ENCODE measurements around the gene KITLG.
"Not testable (repeated sequence)": the region's sequence is repeated elsewhere in the genome, so short reads cannot be mapped to it uniquely, and the experiment has no call there.

Gene KITLG

GRCh38 chr12:88538250-88538649 is 42.0 kb downstream of the KITLG start:
- no peak for DNase-seq

DNA sequence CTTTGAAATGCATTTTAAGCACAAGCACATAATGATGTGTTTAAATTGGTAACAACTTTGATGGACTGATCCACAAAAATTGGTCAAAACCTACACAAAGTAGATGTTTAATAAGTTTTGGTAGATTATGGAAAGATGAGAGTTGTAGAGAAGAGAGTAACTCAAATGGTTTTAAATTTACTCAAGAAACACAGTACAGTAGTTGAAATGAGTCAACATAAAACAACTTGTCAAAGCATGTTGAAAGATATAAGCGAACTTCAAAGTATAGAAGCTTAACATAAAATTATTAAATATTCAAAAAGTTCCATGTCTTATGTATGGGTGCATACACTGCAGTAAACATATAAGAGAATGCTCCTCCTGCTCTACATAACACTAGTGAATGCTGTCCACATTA is 49.4 kb downstream of the KITLG start:
- DNase-seq = no peak

DNA sequence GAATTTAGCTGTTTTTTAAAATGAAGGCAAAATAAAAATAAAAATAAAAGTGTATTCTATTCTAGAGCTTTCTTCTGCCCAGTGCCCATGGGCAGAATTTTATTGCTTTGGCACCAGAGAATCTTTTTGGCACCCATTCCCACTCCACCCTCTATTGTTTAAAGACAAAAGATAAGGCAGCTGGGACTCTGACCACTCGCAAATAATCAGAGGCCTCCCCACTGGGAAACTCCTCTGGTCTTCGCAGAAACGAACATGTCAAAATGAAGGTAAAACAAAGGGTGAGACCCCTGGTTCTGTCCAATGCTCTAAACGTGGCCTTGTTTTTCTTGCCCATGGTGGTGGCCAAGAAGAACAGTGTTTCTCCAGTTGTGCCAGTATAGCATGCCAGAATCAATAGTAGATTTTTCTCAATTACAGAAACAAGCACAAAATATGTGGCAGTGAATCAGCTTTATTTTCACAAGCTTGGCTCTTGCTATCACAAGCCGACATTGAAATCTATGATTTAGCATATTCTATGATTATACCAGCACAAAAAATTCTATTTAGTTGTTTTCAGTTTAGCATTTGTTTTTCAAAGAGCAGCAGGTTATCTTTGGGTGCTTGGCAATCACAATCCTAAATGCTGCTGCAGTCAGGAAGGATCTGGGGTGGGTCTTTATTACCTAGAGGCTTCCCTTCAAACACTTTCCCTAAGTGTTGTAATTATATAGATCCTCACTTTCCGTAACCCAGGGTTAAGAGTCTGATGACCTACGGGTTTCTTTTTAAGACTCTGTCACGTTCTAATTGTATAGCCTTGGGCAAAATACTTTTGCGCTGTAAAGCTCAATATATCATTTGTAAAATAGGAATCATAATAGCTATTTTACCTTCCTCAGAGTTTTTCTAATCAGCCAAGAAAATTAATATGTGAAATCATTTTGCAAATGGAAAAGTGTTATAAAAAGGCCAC is 50.5 kb downstream of the KITLG start:
- DNase-seq = no peak

DNA sequence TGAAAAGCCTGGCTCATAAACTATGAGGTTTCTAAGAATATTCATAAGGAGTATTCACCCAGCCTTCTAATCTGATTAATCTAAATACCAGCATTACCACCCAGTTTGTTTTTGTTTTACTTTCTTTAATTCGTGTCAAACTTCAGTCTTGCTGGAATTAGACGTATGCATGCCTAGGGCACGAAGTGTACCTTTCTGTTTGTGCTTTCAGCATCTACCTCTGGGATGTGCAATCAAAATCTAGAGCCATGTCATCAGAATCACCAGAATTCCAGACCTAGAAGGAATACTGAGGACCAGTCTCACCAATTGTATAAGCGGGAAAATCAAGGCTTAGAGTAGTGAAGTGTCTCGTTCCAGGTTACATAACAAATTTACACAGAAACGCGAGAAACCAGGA is 57.3 kb downstream of the KITLG start:
- no peak for DNase-seq

- no peak for DNase-seq
Observed at GRCh38 chr12:88520436-88520820, 59.8 kb downstream of the KITLG start.

GRCh38 chr12:88519802-88520435 is 60.4 kb downstream of the KITLG start:
- no peak for DNase-seq

GRCh38 chr12:88518863-88519403 is 61.3 kb downstream of the KITLG start:
- no peak for DNase-seq

GRCh38 chr12:88516811-88517210 is 63.5 kb downstream of the KITLG start:
- no peak for DNase-seq

DNA sequence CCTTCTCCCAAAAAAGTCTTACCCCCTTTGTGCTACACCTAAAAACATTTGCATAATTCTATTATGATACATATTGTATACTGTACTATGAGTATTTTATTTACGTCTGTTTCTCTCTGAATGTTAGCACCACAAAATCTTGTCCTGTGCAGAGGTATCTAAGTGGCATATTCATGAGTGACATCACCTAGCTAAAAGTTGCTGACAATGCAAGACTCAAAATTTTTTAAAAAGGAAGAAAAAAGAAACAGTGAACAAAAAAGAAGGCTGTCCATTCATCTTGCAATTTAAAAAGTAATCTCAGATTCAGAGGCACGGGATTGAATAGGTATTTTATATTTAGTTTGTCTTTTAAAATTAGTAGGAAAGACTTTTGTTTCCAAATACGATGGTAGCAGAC is 69.4 kb downstream of the KITLG start:
- DNase-seq = no peak

- DNase-seq = peak; percentile 57
Observed at GRCh38 chr12:88509851-88510250, 70.4 kb downstream of the KITLG start.

- DNase-seq = peak; percentile 46
Observed at GRCh38 chr12:88509347-88509746, 70.9 kb downstream of the KITLG start.

GRCh38 chr12:88507851-88508250 is 72.4 kb downstream of the KITLG start:
- not testable (repeated sequence) for DNase-seq

- DNase-seq = no peak
Observed at GRCh38 chr12:88507270-88507669, 73.0 kb downstream of the KITLG start.

DNA sequence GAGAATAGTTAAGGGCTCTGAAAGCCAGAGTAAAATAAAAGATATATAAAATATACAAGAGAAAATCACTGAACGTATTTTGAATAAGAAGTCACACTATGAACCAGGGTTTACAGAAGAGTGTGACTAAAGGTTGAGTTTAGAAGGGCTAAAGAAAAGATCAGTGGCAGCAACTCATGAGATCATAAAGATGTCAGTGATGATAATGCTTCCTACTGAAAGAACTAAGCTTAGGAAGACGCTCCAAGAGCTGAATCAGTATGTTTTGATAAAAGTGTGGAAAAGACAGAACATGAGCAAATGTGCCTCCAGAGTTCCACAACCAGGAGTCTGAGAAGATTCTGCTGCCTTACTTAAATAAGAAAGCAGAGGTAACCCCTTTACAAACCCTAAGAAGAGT is 74.6 kb downstream of the KITLG start:
- no peak for DNase-seq

DNA sequence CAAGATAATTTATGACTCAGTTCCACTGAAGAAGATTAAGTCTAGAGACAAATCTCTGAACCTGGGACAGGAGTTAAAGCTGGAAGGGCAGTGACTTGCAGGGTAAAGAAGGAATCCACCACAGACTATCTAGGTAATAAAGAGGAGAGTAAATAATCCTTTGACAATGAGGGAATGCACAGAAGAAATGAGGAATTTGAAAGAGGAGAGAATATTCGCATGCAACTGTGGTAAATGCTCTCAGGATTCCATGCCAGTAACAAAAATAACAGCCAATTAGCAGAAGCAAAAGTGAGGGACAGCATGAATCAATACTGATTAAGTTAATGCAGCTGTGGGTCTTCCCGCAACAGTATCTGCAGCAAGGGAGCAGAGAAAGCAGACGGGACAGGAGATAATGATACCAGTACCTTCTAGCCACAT is 77.0 kb downstream of the KITLG start:
- DNase-seq = no peak

DNA sequence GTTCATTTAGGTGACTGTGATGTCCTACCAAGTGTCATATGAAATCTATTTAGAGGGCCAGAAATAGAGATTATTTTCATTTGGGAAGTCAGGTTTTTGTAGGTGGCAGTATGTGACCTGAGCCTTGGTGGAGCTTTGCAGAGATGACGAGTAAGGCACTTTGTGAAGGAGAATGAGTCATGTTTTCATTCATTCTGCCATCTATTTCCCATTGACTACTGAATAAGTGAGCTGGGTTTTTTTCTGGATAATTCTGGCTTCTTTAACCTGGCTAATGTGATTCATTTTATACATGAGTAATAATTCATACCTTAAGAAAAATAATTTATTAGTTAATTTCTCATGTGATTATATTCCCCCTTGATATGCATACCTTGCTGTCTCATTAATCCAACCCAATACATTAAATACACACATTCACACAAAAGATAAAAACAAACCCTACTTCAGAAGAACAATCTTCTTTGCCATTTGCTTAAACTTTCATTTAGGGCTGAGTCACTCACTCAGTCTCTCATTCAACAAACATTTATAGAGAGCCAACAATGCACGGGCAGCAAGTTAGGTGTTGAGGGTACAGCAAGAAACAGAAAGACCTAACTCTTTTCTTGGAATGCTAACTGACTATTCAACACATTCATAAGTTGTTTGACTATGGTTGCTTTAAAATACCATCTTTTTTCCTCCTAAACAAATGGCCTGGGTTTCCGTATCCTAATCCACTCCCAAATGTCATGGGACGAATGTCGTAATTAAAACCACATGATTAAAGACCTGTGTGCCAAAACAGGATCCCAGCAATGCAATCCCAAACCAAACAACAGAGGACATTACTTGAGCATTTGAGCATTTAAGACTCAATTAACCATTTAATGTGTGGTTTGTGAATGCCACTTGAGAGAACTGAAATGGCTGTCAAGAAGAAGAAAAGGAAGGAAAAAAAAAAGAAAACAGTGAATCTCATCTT is 78.0 kb downstream of the KITLG start:
- no peak for DNase-seq

DNA sequence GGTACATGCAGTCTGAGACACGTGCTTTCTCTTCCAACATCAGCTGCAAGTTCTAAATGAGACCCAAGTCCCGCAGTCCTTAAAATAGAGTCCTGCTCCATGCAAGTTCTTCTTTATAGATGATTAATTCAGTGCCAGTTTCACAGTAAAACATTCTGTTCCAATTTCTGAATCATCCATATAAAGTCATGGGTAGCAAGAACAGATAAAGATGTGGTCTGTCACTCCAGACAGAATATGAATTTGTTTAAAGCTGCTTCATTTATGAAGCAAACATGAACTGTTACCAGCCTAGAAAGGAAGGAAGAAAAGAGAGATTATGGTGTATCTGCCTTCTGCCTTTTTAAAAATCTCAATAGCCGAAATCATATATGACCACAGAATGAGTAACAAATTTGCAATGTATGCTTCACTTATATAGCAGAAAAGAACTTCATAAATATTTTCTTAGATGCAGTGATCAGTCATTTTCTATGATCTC is 83.3 kb downstream of the KITLG start:
- no peak for DNase-seq

GRCh38 chr12:88496429-88496828 is 83.8 kb downstream of the KITLG start:
- no peak for DNase-seq

DNA sequence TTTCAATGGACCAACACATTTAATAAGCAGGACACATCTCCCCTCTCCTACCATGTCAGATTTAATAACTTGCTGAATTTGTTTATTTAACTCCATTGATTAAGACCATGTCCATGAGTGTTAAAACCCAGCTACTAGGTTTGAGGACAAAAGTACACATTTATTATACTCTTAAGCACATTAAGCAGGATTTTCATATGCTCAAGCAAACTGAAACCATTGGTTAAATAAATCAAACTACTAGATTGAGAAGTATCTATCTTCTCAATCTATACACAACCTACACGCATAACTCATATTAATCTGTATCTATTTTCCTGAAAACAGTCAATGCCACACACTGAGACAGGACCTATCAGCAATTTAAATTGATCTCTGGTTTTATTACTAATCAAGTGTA is 85.2 kb downstream of the KITLG start:
- no peak for DNase-seq

DNA sequence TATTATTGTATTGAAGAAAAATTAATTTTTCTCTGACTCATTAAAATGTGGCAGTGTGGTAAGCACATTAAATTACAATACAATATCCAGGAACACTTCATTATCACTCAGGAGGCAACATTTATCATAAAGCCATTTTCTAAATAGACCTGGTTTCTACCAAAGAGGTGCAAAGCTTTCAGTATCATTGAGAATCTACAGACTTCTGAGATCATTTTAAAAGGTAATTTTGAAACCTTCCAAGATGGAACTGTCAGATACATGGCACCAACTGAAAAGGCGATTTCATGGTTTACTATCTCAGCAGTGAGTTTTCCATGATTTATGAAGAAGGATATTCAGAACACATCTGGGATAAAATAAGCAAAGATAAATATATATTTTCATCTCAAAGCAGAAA is 85.8 kb downstream of the KITLG start:
- no peak for DNase-seq

- DNase-seq = peak; percentile 78
Observed at GRCh38 chr12:88493636-88494035, 86.6 kb downstream of the KITLG start.

GRCh38 chr12:88490425-88490824 is 89.8 kb downstream of the KITLG start:
- DNase-seq = no peak

GRCh38 chr12:88472775-88473174 is 107.5 kb downstream of the KITLG start:
- DNase-seq = peak; percentile 56
